Thoracic aorta (tissue), 2 donors: ENCODE measurements around the gene FUT6. TPM values are rescaled to one million over a fixed set of nuclear protein-coding genes. Genes with fewer than 3 reads are reported as not detected.
"Not testable (repeated sequence)": the region's sequence is repeated elsewhere in the genome, so short reads cannot be mapped to it uniquely, and the experiment has no call there.

Experiments
- ATAC-seq: fragments of 150-250 bp; one replicate; pipeline ENCODE4 v1.8.0; 2017; ENCODE audit warnings: low read depth; ENCODE audit not compliant: insufficient number of reproducible peaks, low FRiP score
- DNase-seq: peaks from one replicate; pipeline ENCODE4 v3.0.0-alpha.2; 2020; ENCODE audit warnings: low spot score
- H3K27ac ChIP-seq, 2 donors: fragments of 200-600 bp; sonication (generic); 1 replicate in 1 of 2; 2 replicates in 1 of 2; pipeline ENCODE4 v1.5.1; 2016; ENCODE audit warnings: mild to moderate bottlenecking in 2 of 2, moderate library complexity in 2 of 2
- H3K27me3 ChIP-seq: fragments of 200-600 bp; sonication (generic); replicated peaks from 2 replicates; pipeline ENCODE4 v1.6.0; 2016; ENCODE audit warnings: mild to moderate bottlenecking; ENCODE audit not compliant: insufficient read depth
- H3K36me3 ChIP-seq: fragments of 200-600 bp; sonication (generic); one replicate; pipeline ENCODE4 v1.5.1; 2016
- H3K4me1 ChIP-seq, 2 donors: fragments of 200-600 bp; sonication (generic); 1 replicate in 1 of 2; 2 replicates in 1 of 2; pipeline versions ENCODE4 v1.5.1 to v1.6.0; 2016; ENCODE audit warnings: low read depth in 2 of 2, mild to moderate bottlenecking in 1 of 2; ENCODE audit not compliant: control insufficient read depth in 1 of 2
- H3K4me3 ChIP-seq: fragments of 200-600 bp; sonication (generic); 2 replicates; pipeline ENCODE4 v1.5.1; 2016; ENCODE audit warnings: mild to moderate bottlenecking
- H3K9me3 ChIP-seq: fragments of 200-600 bp; sonication (generic); 2 replicates; pipeline ENCODE4 v1.5.1; 2016
- CTCF ChIP-seq: fragments of 200-600 bp; sonication (generic); IDR thresholded peaks from one replicate; pipeline ENCODE4 v1.5.1; 2019; ENCODE audit warnings: antibody characterized with exemption
- total RNA-seq, 2 donors: library from RNA; depleted of rRNA; stranded (reverse); fragments of >200 nt; gene quantifications; one replicate each; pipeline versions ENCODE4 v1.1.0 to v1.2.3, GENCODE V29; 2016

FUT6 gene
- total RNA-seq, 2 donors from 2014 or later = not detected

- DNase-seq = no peak
- ATAC-seq = no peak
Measured at GRCh38 chr19:5863030-5863665, 23.6 kb upstream of the FUT6 start.

GRCh38 chr19:5857203-5858081, 17.9 kb upstream of the FUT6 start:
- ATAC-seq (no peak), DNase-seq (no peak)
- Histone ChIP-seq H3K4me1 (no peaks in the 10 kb centered on the region), H3K4me3 (no peak overlapping the region), H3K27me3 (no peaks in the 10 kb centered on the region), H3K27ac (no peak overlapping the region), H3K9me3 (no peaks in the 10 kb centered on the region), H3K36me3 (no peaks in the 10 kb centered on the region)
- TF ChIP-seq CTCF = no peak

More at GRCh38 chr19:5863030-5863665, 23.6 kb upstream of the FUT6 start:
- TF ChIP-seq CTCF = no peak
- Histone ChIP-seq H3K27ac (no peak overlapping the region), H3K36me3 (no peaks in the 10 kb centered on the region), H3K27me3 (no peaks in the 10 kb centered on the region), H3K4me1 (no peaks in the 10 kb centered on the region), H3K9me3 (no peaks in the 10 kb centered on the region), H3K4me3 (no peak overlapping the region)

GRCh38 chr19:5855151-5855550, 15.6 kb upstream of the FUT6 start:
- H3K36me3 ChIP-seq, H3K4me1 ChIP-seq, DNase-seq, H3K27me3 ChIP-seq, H3K27ac ChIP-seq, ATAC-seq, H3K9me3 ChIP-seq, H3K4me3 ChIP-seq: not testable (repeated sequence)

- H3K9me3 ChIP-seq, H3K27me3 ChIP-seq, H3K27ac ChIP-seq, DNase-seq, H3K36me3 ChIP-seq, H3K4me3 ChIP-seq, ATAC-seq, H3K4me1 ChIP-seq: not testable (repeated sequence)
Measured at GRCh38 chr19:5854121-5854520, 14.6 kb upstream of the FUT6 start.

- no peak within 1 kb of the TSS for H3K4me3 ChIP-seq
- no peak for DNase-seq
- TF ChIP-seq CTCF = no peak
- H3K27me3 ChIP-seq = no peaks in the 10 kb centered on the region
- no peaks in the 10 kb centered on the region for H3K4me1 ChIP-seq
- no peaks in the 10 kb centered on the region for H3K36me3 ChIP-seq
- H3K27ac ChIP-seq = no peak within 1 kb of the TSS
- H3K9me3 ChIP-seq = no peaks in the 10 kb centered on the region
- ATAC-seq = no peak
Measured at GRCh38 chr19:5851302-5851701, 11.8 kb upstream of the FUT6 start, which contains the start of gene FUT3. FUT3 (minus strand) TSS chr19:5851449.

GRCh38 chr19:5850743-5851293, 11.3 kb upstream of the FUT6 start:
- H3K27me3 ChIP-seq = no peaks in the 10 kb centered on the region
- TF ChIP-seq CTCF = no peak
- H3K27ac ChIP-seq = no peak overlapping the region
- H3K4me3 ChIP-seq = no peak overlapping the region
- no peaks in the 10 kb centered on the region for H3K4me1 ChIP-seq
- ATAC-seq (no peak), DNase-seq (no peak)
- no peaks in the 10 kb centered on the region for H3K36me3 ChIP-seq
- no peaks in the 10 kb centered on the region for H3K9me3 ChIP-seq
